GM18508 (cell line): ENCODE results near the gene MYOCD.

ENCODE experiments used
- ATAC-seq: cut with Tn5 transposase; IDR thresholded peaks from one replicate; pipeline ENCODE4 v1.9.1; 2021; ENCODE audit warnings: moderate number of reproducible peaks; ENCODE audit not compliant: insufficient read depth, unreplicated experiment

The MYOCD gene

DNA sequence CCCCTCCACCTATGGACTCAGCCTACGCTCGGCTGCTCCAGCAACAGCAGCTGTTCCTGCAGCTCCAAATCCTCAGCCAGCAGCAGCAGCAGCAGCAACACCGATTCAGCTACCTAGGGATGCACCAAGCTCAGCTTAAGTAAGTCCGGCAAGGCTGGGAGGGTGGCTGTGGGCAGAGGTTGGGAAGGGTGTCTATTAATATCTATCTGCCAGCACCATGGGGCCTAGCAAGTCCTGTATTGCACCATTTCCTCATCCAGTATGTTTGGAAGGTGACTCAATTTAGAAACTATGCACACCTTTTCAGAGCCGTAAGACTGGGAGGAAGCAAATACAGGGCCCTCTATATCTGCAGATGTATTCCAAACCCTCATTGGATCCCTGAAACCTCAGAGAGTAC is 78.6 kb downstream of the MYOCD start:
- ATAC-seq: no peak

DNA sequence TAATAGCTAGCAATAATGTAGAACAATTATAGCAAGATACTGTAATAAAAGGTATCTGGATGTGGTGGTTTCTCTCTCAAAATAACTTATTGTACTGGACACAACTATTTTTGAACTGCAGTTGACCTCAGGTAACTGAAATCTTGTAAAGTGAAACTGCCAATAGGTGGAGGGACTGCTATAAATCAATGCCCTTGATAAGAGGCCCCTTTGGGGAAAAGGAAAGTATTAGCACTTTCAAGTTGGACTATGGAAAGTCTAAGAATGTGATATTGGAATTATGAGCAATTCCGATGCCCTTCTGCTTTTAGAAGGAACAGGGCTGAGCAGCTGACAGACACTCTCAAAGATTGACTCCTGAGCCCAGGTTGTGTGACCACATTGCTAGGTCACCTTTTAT is 79.1 kb downstream of the MYOCD start:
- no peak for ATAC-seq

DNA sequence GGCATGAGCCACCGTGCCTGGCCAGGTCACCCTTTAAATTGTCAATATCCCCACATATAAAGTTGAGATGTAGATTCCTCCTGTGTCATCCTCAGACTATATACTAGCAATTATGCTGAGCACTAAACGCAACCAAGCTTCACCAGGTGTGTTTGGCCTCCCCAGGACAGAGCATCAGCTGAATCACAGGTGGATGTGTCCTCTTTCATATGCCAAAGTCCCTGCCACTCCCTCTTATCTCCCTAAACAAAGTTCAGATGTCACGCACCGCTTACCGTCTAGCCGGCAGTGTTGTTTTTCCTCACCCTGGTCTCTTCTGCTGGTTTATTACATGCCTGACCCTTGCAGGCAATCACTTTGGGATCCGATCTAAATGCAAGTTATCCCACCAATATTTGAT is 79.8 kb downstream of the MYOCD start:
- no peak for ATAC-seq

GRCh38 chr17:12756786-12757185 is 91.1 kb downstream of the MYOCD start:
- ATAC-seq: no peak

GRCh38 chr17:12759090-12759489 is 93.4 kb downstream of the MYOCD start:
- no peak for ATAC-seq

DNA sequence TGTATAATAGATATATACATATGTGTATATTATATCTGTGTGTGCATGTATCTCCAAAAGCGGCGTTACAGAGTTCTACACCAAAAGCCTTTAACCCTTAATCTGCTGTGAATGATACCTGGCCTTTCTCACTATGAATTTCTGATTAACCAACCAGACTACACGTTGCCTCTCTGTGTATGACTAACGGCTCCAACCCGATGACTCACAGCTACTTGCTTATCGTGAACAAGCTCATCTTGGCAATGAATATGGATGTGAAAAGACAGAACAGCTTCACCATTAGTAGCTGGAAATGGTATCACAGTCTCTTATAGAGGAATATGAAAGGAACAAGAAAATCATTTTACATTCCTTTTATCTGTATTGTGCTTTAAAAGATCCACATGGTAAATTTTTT is 99.9 kb downstream of the MYOCD start:
- ATAC-seq: no peak

GRCh38 chr17:12768255-12768654 is 102.6 kb downstream of the MYOCD start:
- ATAC-seq: no peak

- no peak for ATAC-seq
Observed at GRCh38 chr17:12769981-12770380, 104.3 kb downstream of the MYOCD start.

GRCh38 chr17:12773153-12773552 is 107.5 kb downstream of the MYOCD start:
- ATAC-seq: no peak

DNA sequence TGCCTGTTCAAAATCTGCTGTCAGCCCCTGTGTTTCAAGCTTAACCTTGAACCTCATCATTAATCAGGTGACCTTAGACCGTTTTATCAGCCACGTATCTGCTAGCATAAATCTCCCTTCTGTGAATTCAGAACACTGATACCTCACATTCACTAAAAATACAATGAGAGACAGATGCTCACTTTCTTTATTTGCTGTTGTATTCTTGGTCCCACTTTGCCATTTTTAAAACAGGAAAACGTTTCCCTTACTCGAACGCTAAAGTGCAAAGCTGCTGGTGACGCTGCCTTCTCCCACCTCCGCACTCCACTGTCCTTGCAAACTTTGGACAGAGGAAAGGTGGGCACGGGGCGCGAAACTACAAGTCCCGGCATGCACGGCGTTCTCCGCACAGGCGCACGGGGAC is 123.4 kb downstream of the MYOCD start:
- ATAC-seq: no peak

DNA sequence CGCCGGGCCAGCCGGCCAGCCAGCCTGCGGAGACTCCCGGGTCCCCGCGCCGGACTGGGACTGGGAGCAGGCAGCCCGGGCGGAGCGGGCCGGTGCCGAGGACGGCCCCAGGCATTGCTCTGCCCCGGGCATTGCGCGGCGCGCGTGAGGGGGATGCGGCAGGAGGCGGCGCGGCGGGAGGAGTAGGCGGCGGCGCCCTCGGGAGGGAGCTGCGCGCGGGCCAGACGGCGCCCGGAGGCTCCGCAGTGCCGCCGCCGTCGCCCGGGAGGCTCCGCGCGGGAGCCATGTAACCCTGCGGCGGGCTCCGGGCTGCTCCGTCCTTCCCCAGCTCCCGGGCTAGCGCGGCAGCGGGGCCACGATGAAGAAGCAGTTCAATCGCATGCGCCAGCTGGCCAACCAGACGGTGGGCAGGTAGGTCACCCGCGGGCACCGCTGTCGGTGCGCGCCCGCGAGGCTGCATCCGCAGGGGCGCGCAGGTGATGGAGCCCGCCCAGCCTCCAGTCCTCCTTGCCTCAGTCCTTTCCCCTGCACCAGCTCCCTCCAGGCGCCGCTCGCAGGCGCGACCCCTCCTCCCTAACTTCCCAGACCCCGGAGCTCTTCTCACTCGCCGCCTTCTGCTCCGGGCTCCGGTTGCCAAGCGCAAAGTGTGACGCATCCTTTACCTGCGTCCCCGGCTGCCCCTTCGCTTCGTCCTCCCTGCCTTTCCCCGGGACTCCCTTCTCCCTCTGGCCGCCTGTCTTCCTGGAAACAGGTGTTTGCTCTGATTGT is 124.0 kb downstream of the MYOCD start, which contains the start of gene ARHGAP44:
TSS of gene ARHGAP44 (plus strand) at position 18 of the 768 bp plus-strand sequence. CDS start at position 359, 341 bp downstream.
- ATAC-seq: no peak

DNA sequence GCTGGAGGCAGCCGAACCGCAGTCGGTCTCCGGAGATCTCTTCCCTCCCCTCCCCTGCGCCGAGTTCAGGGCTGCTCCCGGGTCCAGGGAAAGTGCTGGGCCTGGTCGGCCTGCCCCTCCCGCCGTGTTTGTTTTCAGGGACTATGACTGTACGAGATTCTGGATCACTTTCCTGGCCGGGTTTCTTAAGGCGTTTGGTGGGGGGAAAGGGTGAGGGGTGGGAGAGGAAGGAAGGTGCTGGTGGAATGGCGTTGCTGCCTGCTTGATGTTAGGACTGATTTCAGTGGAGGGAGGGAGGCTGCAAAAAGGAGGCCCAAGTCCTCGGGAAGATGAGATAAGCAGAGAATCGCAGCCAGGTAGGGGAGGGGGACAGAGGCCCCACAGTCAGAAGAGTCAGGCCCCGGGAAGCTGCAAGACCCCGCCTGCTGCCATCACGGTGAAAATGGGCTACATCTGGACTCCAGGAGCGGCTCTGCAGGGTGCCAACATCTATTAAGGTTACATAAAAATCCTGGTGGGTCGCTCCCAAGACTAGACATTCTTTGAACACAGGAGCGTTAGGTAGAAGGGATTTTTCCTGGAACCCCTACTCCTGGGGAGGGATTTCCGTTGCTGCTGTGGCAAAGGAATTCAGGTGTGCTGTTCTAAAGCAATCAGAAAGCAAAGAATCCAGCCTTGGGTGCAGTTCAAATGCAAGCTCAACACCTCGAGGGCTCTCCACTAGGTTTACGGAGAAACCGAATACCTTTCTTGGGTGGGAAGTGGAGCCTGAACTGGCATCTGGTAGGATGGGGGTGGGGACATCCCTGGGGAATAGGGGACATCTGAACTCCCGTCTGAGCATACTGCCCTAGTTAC is 124.8 kb downstream of the MYOCD start:
- no peak for ATAC-seq

GRCh38 chr17:12794919-12795532 is 129.3 kb downstream of the MYOCD start:
- no peak for ATAC-seq

DNA sequence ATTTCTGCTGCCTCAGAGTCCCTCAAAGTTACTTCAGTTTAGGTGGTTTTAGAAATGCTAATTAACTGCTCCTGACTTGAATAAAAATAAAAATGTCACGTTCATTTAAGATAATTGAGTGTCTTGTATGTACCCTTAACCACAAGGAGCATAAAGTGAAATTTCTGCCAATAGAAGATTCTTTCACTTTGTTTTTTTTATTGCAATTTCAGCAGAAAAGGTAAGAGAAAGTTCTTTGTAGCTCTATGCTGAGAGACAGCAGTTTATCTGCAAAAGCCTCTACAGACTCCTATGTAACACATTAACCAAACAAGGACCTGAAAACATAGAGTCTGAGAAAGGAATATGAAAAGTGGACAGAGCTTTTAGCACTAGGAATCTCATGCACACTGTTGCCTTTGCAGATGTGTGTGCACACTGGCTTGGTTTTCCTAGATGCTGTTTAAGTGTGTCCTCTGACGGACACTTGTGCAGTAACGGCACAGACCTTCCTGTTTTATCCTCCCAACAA is 135.2 kb downstream of the MYOCD start:
- no peak for ATAC-seq

DNA sequence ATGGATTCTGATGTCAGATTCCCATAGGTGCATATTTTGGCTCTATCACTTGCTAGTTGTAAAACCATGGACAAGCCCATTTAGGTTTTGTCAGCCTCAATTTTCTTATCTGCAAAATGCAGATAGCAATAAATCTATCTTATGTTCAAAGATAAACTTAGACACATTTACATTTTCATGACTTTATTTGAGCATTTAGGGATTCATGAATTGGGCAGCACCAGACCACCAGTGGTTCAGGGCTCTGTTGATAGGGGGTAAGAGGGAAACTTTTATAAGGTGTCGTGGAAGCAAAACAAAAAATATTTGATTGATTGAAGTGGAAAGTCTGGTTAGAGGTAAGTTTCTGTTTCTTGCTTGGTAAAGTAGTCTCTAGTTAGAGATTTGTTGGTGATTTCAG is 140.9 kb downstream of the MYOCD start:
- ATAC-seq: no peak

DNA sequence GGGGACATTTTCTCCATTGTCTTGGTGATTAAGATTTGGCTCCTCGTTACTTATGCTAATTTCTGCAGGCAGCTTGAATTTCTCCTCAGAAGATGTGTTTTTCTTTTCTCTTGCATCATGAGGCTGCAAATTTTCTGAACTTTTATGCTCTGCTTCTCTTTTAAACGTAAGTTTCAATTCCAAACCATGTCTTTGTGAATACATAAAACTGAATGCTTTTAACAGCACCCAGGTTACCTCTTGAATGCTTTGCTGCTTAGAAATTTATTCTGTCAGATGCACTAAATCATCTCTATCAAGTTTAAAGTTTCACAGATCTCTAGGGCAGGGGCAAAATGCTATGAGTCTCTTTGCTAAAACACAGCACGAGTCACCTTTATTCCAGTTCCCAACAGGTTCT is 143.0 kb downstream of the MYOCD start:
- ATAC-seq: no peak

- no peak for ATAC-seq
Observed at GRCh38 chr17:12812877-12813276, 147.2 kb downstream of the MYOCD start.

GRCh38 chr17:12813664-12814063 is 148.0 kb downstream of the MYOCD start:
- ATAC-seq: no peak

- no peak for ATAC-seq
Observed at GRCh38 chr17:12814718-12815117, 149.0 kb downstream of the MYOCD start.

DNA sequence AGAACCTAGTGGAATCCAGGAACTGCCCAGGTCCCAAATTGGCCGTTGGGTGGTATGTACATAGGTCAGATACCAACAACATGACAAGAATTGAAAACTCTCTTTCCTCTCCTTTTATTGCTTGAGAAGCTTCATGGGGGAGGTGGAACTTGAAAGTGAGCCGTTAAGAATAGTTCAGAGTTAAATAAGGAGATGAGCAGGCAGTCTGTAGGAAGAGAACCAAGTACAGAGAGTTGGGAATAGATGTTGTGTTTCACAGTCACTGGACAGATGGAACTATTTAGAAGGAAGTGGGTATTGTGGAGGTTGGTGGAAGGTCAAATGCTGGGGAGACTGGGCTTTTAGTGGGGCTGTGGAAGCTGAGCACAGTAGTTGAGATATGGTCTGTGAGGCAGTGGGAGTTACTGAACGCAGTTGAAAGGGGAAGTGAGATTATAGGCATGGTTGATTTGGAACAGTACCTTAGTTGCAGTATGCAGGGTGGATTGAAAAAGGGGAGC is 150.0 kb downstream of the MYOCD start:
- ATAC-seq: peak; percentile 100
